Neural progenitor cell (in vitro differentiated cells): ENCODE measurements around the gene SIPA1L2. TPM values are rescaled to one million over a fixed set of nuclear protein-coding genes. Genes with fewer than 3 reads are reported as not detected.

Source experiments
- DNase-seq: peaks from one replicate; pipeline ENCODE4 v3.0.0-alpha.2; 2016; ENCODE audit warnings: low spot score
- H2AFZ ChIP-seq: fragments of 200-600 bp; sonication (generic); replicated peaks from 2 replicates; pipeline ENCODE4 v1.6.1; 2016; ENCODE audit warnings: antibody characterized with exemption
- H3F3A ChIP-seq: fragments of 200-600 bp; sonication (generic); 2 replicates; pipeline ENCODE4 v1.6.1; 2016; ENCODE audit warnings: antibody characterized with exemption, low read depth
- H3K27ac ChIP-seq: fragments of 200-600 bp; sonication (generic); 2 replicates; pipeline ENCODE4 v1.5.1; 2016; ENCODE audit warnings: mild to moderate bottlenecking
- H3K27me3 ChIP-seq: fragments of 200-600 bp; sonication (generic); 2 replicates; pipeline ENCODE4 v1.6.1; 2016; ENCODE audit warnings: mild to moderate bottlenecking, moderate library complexity
- H3K36me3 ChIP-seq: fragments of 200-600 bp; sonication (generic); 2 replicates; pipeline ENCODE4 v1.5.1; 2016
- H3K4me1 ChIP-seq: fragments of 200-600 bp; sonication (generic); 2 replicates; pipeline ENCODE4 v1.6.1; 2016; ENCODE audit warnings: mixed run types
- H3K4me2 ChIP-seq: fragments of 200-600 bp; sonication (generic); 2 replicates; pipeline ENCODE4 v1.6.1; 2016
- H3K4me3 ChIP-seq: fragments of 200-600 bp; sonication (generic); 2 replicates; pipeline ENCODE4 v1.5.1; 2016
- H3K79me2 ChIP-seq: fragments of 200-600 bp; sonication (generic); 2 replicates; pipeline ENCODE4 v1.6.1; 2016; ENCODE audit warnings: low read depth
- H3K9ac ChIP-seq: fragments of 200-600 bp; sonication (generic); 2 replicates; pipeline ENCODE4 v1.6.1; 2016
- H3K9me3 ChIP-seq: fragments of 200-600 bp; sonication (generic); 2 replicates; pipeline ENCODE4 v1.5.1; 2016; ENCODE audit warnings: low read depth
- H4K20me1 ChIP-seq: fragments of 200-600 bp; sonication (generic); 2 replicates; pipeline ENCODE4 v1.6.1; 2016; ENCODE audit warnings: low read depth
- H3K27ac Mint-ChIP-seq: 3 replicates; pipeline ENCODE4 v1.8.0; 2021; ENCODE audit warnings: mixed read lengths
- H3K27me3 Mint-ChIP-seq: 2 replicates; pipeline ENCODE4 v1.8.0; 2022; ENCODE audit warnings: low read depth, mild to moderate bottlenecking, inconsistent platforms, moderate library complexity, mixed read lengths; ENCODE audit not compliant: insufficient read depth
- H3K36me3 Mint-ChIP-seq: 3 replicates; pipeline ENCODE4 v1.8.0; 2021; ENCODE audit warnings: mixed read lengths
- H3K4me1 Mint-ChIP-seq: 3 replicates; pipeline ENCODE4 v1.8.0; 2021; ENCODE audit warnings: mixed read lengths
- H3K4me3 Mint-ChIP-seq: 3 replicates; pipeline ENCODE4 v1.8.0; 2021; ENCODE audit warnings: mild to moderate bottlenecking, moderate library complexity, mixed read lengths
- H3K9me3 Mint-ChIP-seq: 3 replicates; pipeline ENCODE4 v1.8.0; 2020; ENCODE audit warnings: mixed read lengths
- EZH2 ChIP-seq: fragments of 200-600 bp; sonication (generic); IDR thresholded peaks from 2 replicates; pipeline ENCODE4 v1.6.1; 2017; ENCODE audit warnings: antibody characterized with exemption, mild to moderate bottlenecking, moderate library complexity
- EZH2phosphoT487 ChIP-seq: fragments of 200-600 bp; sonication (generic); IDR thresholded peaks from 2 replicates; pipeline ENCODE4 v1.6.1; 2017; ENCODE audit warnings: antibody characterized with exemption
- total RNA-seq: library from RNA; depleted of rRNA; stranded (reverse); fragments of >200 nt; gene quantifications from 2 replicates; pipeline ENCODE4 v1.2.3, GENCODE V29; 2015; ENCODE audit warnings: low replicate concordance
- TF ChIP-seq, protein P1 (sequence below): fragments of 200-600 bp; sonication (generic); IDR thresholded peaks from 2 replicates; pipeline ENCODE4 v1.5.1; 2017; ENCODE audit warnings: antibody characterized with exemption, mild to moderate bottlenecking

SIPA1L2 gene
- total RNA-seq, 1 donor from 2014 or later, result 24.8 TPM

DNA sequence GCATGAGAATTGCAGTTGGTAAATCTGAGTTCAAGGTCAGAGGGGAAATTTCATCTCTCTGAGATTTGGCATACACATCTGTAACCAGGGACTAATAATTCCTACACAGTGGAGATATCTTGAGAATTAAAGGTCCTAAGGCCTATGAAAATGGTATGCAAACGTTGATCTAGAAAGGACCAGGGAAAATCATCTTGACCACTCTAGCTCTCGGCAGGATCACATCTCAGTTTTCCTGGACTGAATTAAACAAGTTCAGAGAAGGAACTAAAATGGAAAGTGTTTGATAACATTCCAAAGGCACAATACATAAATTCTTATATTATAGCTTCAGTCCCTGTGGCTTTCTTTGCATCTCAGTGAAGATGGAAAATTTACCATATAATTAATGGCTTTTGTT lies 28.5 kb upstream of the SIPA1L2 start:
- H3F3A ChIP-seq, result no peaks in the 10 kb centered on the region
- TF ChIP-seq EZH2 (no peak), EZH2phosphoT487 (no peak)
- TF ChIP-seq, protein P1, sequence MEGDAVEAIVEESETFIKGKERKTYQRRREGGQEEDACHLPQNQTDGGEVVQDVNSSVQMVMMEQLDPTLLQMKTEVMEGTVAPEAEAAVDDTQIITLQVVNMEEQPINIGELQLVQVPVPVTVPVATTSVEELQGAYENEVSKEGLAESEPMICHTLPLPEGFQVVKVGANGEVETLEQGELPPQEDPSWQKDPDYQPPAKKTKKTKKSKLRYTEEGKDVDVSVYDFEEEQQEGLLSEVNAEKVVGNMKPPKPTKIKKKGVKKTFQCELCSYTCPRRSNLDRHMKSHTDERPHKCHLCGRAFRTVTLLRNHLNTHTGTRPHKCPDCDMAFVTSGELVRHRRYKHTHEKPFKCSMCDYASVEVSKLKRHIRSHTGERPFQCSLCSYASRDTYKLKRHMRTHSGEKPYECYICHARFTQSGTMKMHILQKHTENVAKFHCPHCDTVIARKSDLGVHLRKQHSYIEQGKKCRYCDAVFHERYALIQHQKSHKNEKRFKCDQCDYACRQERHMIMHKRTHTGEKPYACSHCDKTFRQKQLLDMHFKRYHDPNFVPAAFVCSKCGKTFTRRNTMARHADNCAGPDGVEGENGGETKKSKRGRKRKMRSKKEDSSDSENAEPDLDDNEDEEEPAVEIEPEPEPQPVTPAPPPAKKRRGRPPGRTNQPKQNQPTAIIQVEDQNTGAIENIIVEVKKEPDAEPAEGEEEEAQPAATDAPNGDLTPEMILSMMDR, result no peak
- no peaks in the 10 kb centered on the region for H3K79me2 ChIP-seq
- H2AFZ ChIP-seq, result no peak overlapping the region
- H3K36me3 ChIP-seq, result no peaks in the 10 kb centered on the region
- H3K4me3 Mint-ChIP-seq, result no peak overlapping the region
- H3K27ac ChIP-seq, result no peak overlapping the region
- no peak overlapping the region for H3K4me2 ChIP-seq
- H3K27me3 ChIP-seq, result no peaks in the 10 kb centered on the region
- peaks cover 5% of the 10 kb centered on the region for H3K27me3 Mint-ChIP-seq
- H3K9me3 Mint-ChIP-seq, result no peaks in the 10 kb centered on the region
- no peaks in the 10 kb centered on the region for H4K20me1 ChIP-seq
- no peaks in the 10 kb centered on the region for H3K36me3 Mint-ChIP-seq
- no peak for DNase-seq
- no peak overlapping the region for H3K9ac ChIP-seq
- H3K9me3 ChIP-seq, result no peaks in the 10 kb centered on the region
- H3K4me1 ChIP-seq, result no peaks in the 10 kb centered on the region
- no peak overlapping the region for H3K27ac Mint-ChIP-seq
- no peak overlapping the region for H3K4me3 ChIP-seq
- H3K4me1 Mint-ChIP-seq, result peaks cover 20% of the 10 kb centered on the region

DNA sequence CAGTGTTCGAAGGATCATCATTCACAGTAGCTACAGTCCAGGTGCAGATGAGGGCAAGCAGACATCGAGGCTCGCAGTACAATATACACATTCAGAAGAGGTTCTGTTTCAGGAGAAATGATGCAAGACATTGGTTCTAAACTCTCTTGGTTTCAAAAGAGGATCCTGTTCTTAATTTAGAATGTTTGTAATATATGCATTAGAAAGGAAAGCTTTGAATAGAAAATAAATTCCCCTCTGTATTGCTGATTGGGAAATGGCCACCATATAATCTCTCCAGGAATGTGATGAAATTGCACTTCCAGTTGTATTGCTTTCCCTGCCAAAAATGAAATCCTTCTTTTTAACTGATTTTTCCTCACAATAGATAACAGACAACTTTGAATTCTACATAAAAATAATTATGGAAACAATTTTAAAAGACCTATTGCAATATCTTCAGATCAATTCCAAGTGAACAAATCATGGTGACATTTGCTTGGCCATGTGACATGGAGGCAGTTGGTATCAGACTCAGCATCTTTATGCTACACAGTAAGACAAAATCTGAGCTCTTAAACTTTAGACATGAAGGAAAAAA lies 27.6 kb upstream of the SIPA1L2 start:
- H3K36me3 ChIP-seq, result no peaks in the 10 kb centered on the region
- no peaks in the 10 kb centered on the region for H3K9me3 Mint-ChIP-seq
- no peaks in the 10 kb centered on the region for H3K36me3 Mint-ChIP-seq
- no peak overlapping the region for H3K4me3 Mint-ChIP-seq
- no peak overlapping the region for H3K27ac Mint-ChIP-seq
- H4K20me1 ChIP-seq, result no peaks in the 10 kb centered on the region
- no peaks in the 10 kb centered on the region for H3K27me3 ChIP-seq
- no peak overlapping the region for H3K27ac ChIP-seq
- no peaks in the 10 kb centered on the region for H3K79me2 ChIP-seq
- TF ChIP-seq EZH2, result no peak
- no peak for TF ChIP-seq EZH2phosphoT487
- TF ChIP-seq, protein P1, result no peak
- DNase-seq, result no peak
- H3K9me3 ChIP-seq, result no peaks in the 10 kb centered on the region
- H2AFZ ChIP-seq, result no peak overlapping the region
- no peak overlapping the region for H3K9ac ChIP-seq
- no peaks in the 10 kb centered on the region for H3F3A ChIP-seq
- peaks cover 20% of the 10 kb centered on the region for H3K4me1 Mint-ChIP-seq
- H3K4me2 ChIP-seq, result no peak overlapping the region
- peaks cover 6% of the 10 kb centered on the region for H3K27me3 Mint-ChIP-seq
- H3K4me1 ChIP-seq, result no peaks in the 10 kb centered on the region
- no peak overlapping the region for H3K4me3 ChIP-seq

DNA sequence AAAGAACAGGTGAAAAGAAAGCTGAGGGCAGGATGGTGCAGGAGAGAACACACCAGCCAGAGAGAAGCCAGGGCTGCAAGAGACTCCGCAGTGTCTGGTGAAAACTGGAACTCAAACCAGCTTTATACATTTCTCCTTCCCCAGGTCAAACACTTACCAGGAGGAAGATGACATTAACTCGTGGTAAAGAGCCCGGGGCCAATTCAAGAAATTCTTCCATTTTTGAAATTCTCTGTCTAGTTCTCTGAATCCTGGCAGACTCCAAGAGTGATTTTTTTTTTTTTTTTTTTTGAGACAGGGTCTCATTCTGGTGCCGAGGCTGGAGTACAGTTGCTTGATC lies 25.8 kb upstream of the SIPA1L2 start:
- no peaks in the 10 kb centered on the region for H3K4me1 ChIP-seq
- TF ChIP-seq, protein P1, result no peak
- H2AFZ ChIP-seq, result no peak overlapping the region
- H3K27ac ChIP-seq, result no peak overlapping the region
- no peak overlapping the region for H3K4me3 ChIP-seq
- H4K20me1 ChIP-seq, result no peaks in the 10 kb centered on the region
- Mint-ChIP-seq H3K4me1 (peaks cover 20% of the 10 kb centered on the region), H3K9me3 (peaks cover 2% of the 10 kb centered on the region), H3K4me3 (no peak overlapping the region), H3K27ac (no peak overlapping the region), H3K36me3 (no peaks in the 10 kb centered on the region), H3K27me3 (peaks cover 6% of the 10 kb centered on the region)
- DNase-seq, result no peak
- H3K9me3 ChIP-seq, result no peaks in the 10 kb centered on the region
- no peaks in the 10 kb centered on the region for H3F3A ChIP-seq
- no peaks in the 10 kb centered on the region for H3K36me3 ChIP-seq
- H3K4me2 ChIP-seq, result no peak overlapping the region
- H3K27me3 ChIP-seq, result no peaks in the 10 kb centered on the region
- H3K79me2 ChIP-seq, result no peaks in the 10 kb centered on the region
- H3K9ac ChIP-seq, result no peak overlapping the region
